Loucy (cell line): ENCODE results near the gene LIG3.

Source experiments
- H2AFZ ChIP-seq: fragments of 200-600 bp; sonication (generic); 2 replicates; pipeline ENCODE4 v1.6.0; 2016; ENCODE audit warnings: antibody characterized with exemption, mild to moderate bottlenecking, low read length, moderate library complexity
- H3F3A ChIP-seq: fragments of 200-600 bp; 2 replicates; pipeline ENCODE4 v1.6.0; 2016; ENCODE audit warnings: antibody characterized with exemption, low read depth, mild to moderate bottlenecking
- H3K27me3 ChIP-seq: fragments of 200-600 bp; sonication (generic); 2 replicates; pipeline ENCODE4 v1.6.1; 2014; ENCODE audit warnings: low read length, mild to moderate bottlenecking; ENCODE audit not compliant: insufficient read depth, poor library complexity, severe bottlenecking
- H3K36me3 ChIP-seq: fragments of 200-600 bp; sonication (generic); 2 replicates; pipeline ENCODE4 v1.6.1; 2016; ENCODE audit warnings: low read length; ENCODE audit not compliant: insufficient read depth
- H3K4me1 ChIP-seq: fragments of 200-600 bp; sonication (generic); 2 replicates; pipeline ENCODE4 v1.5.1; 2014; ENCODE audit warnings: low read length, mild to moderate bottlenecking; ENCODE audit not compliant: insufficient read depth, poor library complexity, severe bottlenecking
- H3K4me2 ChIP-seq: fragments of 200-600 bp; sonication (generic); 2 replicates; pipeline ENCODE4 v1.6.0; 2014; ENCODE audit warnings: antibody characterized with exemption, low read length, low read depth, mild to moderate bottlenecking; ENCODE audit not compliant: poor library complexity, severe bottlenecking
- H3K4me3 ChIP-seq: fragments of 200-600 bp; sonication (generic); 2 replicates; pipeline ENCODE4 v1.5.1; 2014; ENCODE audit warnings: low read length, mild to moderate bottlenecking, mixed read lengths; ENCODE audit not compliant: poor library complexity, severe bottlenecking
- H3K79me2 ChIP-seq: fragments of 200-600 bp; sonication (generic); 2 replicates; pipeline ENCODE4 v1.6.1; 2014; ENCODE audit warnings: low read length; ENCODE audit not compliant: insufficient read depth
- H3K9ac ChIP-seq: fragments of 200-600 bp; sonication (generic); 2 replicates; pipeline ENCODE4 v1.6.0; 2014; ENCODE audit warnings: mild to moderate bottlenecking, low read depth, low read length, moderate library complexity; ENCODE audit not compliant: poor library complexity, severe bottlenecking
- H3K9me2 ChIP-seq: fragments of 200-600 bp; sonication (generic); replicated peaks from 2 replicates; pipeline ENCODE4 v1.6.1; 2016; ENCODE audit warnings: low read depth, low read length, mixed read lengths
- H3K9me3 ChIP-seq: fragments of 200-600 bp; sonication (generic); 2 replicates; pipeline ENCODE4 v1.6.1; 2014; ENCODE audit warnings: mild to moderate bottlenecking, antibody characterized with exemption, low read length, low read depth; ENCODE audit not compliant: insufficient read depth
- H4K20me1 ChIP-seq: fragments of 200-600 bp; sonication (generic); 2 replicates; pipeline ENCODE4 v1.6.0; 2014; ENCODE audit warnings: antibody characterized with exemption, low read length, mild to moderate bottlenecking; ENCODE audit not compliant: insufficient read depth, poor library complexity, severe bottlenecking
- EZH2phosphoT487 ChIP-seq: fragments of 200-600 bp; IDR thresholded peaks from 2 replicates; pipeline ENCODE4 v1.6.1; 2018; ENCODE audit warnings: antibody characterized with exemption, mild to moderate bottlenecking, moderate library complexity, borderline replicate concordance
- TF ChIP-seq, protein P1 (sequence below): fragments of 200-600 bp; sonication (generic); conservative IDR thresholded peaks from 2 replicates; pipeline ENCODE4 v1.5.1; 2014; ENCODE audit warnings: mild to moderate bottlenecking, antibody characterized with exemption, low read length

LIG3 gene

DNA sequence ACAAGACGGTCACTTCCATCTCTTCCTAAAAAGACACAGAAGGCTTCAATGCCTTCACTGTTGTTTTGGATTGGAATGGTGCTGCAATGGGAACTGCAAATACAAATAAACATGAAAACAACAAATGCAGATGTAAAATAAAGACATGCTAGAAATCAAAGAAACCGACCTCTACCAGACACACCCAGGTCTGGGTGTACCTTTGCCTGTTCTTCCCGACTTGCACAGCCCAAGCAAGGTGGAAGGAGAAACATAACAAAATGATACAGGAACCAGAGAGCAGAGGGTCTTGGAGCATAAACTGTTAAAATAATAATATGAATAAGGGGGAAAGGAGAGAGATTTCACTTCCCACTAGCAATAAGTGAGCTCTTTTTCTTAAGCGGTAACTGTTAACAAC, 65.9 kb downstream of the LIG3 start:
- H3K4me1 ChIP-seq = peaks cover 26% of the 10 kb centered on the region
- H3K9me3 ChIP-seq = no peaks in the 10 kb centered on the region
- H3K79me2 ChIP-seq = peaks cover 19% of the 10 kb centered on the region; the same call in 1 of the 2 replicates
- H3K27me3 ChIP-seq = no peaks in the 10 kb centered on the region
- no peak for TF ChIP-seq EZH2phosphoT487
- TF ChIP-seq, protein P1, sequence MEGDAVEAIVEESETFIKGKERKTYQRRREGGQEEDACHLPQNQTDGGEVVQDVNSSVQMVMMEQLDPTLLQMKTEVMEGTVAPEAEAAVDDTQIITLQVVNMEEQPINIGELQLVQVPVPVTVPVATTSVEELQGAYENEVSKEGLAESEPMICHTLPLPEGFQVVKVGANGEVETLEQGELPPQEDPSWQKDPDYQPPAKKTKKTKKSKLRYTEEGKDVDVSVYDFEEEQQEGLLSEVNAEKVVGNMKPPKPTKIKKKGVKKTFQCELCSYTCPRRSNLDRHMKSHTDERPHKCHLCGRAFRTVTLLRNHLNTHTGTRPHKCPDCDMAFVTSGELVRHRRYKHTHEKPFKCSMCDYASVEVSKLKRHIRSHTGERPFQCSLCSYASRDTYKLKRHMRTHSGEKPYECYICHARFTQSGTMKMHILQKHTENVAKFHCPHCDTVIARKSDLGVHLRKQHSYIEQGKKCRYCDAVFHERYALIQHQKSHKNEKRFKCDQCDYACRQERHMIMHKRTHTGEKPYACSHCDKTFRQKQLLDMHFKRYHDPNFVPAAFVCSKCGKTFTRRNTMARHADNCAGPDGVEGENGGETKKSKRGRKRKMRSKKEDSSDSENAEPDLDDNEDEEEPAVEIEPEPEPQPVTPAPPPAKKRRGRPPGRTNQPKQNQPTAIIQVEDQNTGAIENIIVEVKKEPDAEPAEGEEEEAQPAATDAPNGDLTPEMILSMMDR = no peak
- no peak overlapping the region for H2AFZ ChIP-seq
- H3K9ac ChIP-seq = no peak overlapping the region
- H3K36me3 ChIP-seq = no peaks in the 10 kb centered on the region
- H3K4me2 ChIP-seq = peak overlapping the region; percentile 6
- H4K20me1 ChIP-seq = no peaks in the 10 kb centered on the region
- H3F3A ChIP-seq = no peaks in the 10 kb centered on the region
- no peak overlapping the region for H3K4me3 ChIP-seq
- H3K9me2 ChIP-seq = no peaks in the 10 kb centered on the region

DNA sequence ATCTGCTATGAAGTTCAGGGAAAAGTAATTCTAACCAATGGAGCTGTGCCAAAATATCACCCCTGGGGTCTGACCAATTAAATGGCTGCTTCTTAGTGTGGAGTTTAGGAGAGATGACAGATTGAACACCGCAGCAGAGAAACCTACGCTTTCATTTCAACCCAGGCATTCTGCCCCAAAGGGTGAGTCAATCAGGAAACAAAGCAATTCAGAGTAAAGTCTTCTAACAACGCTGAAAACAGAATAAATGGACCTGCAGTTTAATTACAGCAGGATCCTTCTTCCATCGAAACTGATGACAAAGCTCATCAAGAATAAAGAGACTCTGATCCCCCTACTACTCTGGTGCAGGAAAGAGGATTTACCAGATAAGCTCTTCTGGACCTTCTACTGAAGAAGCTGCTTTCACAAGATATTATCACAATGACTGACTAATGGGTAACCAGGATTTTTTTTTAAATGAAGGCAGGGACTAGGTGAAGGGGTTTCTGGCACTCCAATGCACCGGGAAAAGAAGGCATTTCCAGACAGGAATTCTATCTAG, 66.5 kb downstream of the LIG3 start:
- no peaks in the 10 kb centered on the region for H3K36me3 ChIP-seq
- no peaks in the 10 kb centered on the region for H3K9me3 ChIP-seq
- H3F3A ChIP-seq = no peaks in the 10 kb centered on the region
- H3K4me2 ChIP-seq = peak overlapping the region; percentile 6
- no peak for TF ChIP-seq EZH2phosphoT487
- TF ChIP-seq, protein P1 = no peak
- H3K27me3 ChIP-seq = no peaks in the 10 kb centered on the region
- H4K20me1 ChIP-seq = no peaks in the 10 kb centered on the region
- no peak overlapping the region for H3K9ac ChIP-seq
- no peaks in the 10 kb centered on the region for H3K9me2 ChIP-seq
- no peak overlapping the region for H3K4me3 ChIP-seq
- H3K4me1 ChIP-seq = peaks cover 31% of the 10 kb centered on the region
- H2AFZ ChIP-seq = no peak overlapping the region
- H3K79me2 ChIP-seq = peaks cover 19% of the 10 kb centered on the region; the same call in 1 of the 2 replicates

DNA sequence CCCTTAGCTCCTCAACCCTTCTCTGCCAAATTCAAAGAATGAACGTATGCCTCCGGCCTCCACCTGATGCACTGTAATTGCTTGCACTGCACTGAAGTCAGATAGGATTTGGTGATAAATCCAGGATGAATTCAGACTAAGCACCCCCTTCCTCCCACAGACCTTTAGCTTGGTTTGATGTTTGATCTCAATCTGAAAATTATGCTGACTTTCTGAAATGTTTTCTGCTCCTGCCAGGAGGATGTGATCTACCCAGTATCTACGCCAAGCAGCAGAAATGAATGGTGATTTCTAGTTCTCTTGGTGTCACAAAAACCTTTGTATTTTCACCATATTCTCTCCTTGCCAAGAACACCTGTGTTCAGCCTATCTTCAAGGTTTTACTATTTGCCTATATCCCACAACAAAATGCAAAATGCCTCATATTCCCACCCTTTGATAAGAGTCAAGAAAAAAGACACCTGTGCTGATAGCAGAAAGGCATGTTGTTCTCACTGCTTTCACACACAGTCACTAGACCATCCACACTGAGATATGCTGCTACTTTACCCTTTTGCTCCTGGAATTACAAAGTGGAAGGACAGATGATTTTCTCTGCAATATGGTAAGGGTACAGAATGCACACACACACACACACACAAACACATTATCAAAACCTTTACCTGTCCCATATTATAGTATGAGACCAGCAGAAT, 68.5 kb downstream of the LIG3 start:
- Histone ChIP-seq H3K79me2 (0 out of 2 replicates have a peak, but pooled peaks cover 19% of the 10 kb centered on the region), H3K9me3 (no peaks in the 10 kb centered on the region), H3K9ac (no peak overlapping the region), H3F3A (no peaks in the 10 kb centered on the region), H3K4me2 (no peak overlapping the region), H3K36me3 (no peaks in the 10 kb centered on the region), H3K4me3 (no peak overlapping the region), H3K4me1 (peaks cover 47% of the 10 kb centered on the region), H3K27me3 (no peaks in the 10 kb centered on the region), H2AFZ (no peak overlapping the region), H3K9me2 (no peaks in the 10 kb centered on the region), H4K20me1 (no peaks in the 10 kb centered on the region)
- no peak for TF ChIP-seq EZH2phosphoT487
- TF ChIP-seq, protein P1 = no peak
